ACC112 (cell line): Measurements from ENCODE around the gene KCTD21.
"Not testable (repeated sequence)": the region's sequence is repeated elsewhere in the genome, so short reads cannot be mapped to it uniquely, and the experiment has no call there.

Experiments used
- H2AFZ ChIP-seq: fragments of 200-600 bp; sonication (generic); one replicate; pipeline ENCODE4 v1.6.0; 2017; ENCODE audit warnings: antibody characterized with exemption, low read length; ENCODE audit not compliant: unreplicated experiment
- H3K27ac ChIP-seq: fragments of 200-600 bp; sonication (generic); 2 replicates; pipeline ENCODE4 v1.5.1; 2014; ENCODE audit warnings: low read depth, mild to moderate bottlenecking, antibody characterized with exemption, low read length, moderate library complexity
- H3K27me3 ChIP-seq: fragments of 200-600 bp; sonication (generic); 2 replicates; pipeline ENCODE4 v1.6.1; 2014; ENCODE audit warnings: mild to moderate bottlenecking, antibody characterized with exemption, low read length, moderate library complexity, mixed read lengths; ENCODE audit not compliant: insufficient read depth
- H3K36me3 ChIP-seq: fragments of 200-600 bp; sonication (generic); 2 replicates; pipeline ENCODE4 v1.6.1; 2016; ENCODE audit warnings: mild to moderate bottlenecking, antibody characterized with exemption, low read length, moderate library complexity, mixed read lengths; ENCODE audit not compliant: insufficient read depth
- H3K4me1 ChIP-seq: fragments of 200-600 bp; sonication (generic); one replicate; pipeline ENCODE4 v1.6.1; 2016; ENCODE audit warnings: low read length, mixed read lengths; ENCODE audit not compliant: insufficient read depth, unreplicated experiment, control insufficient read depth
- H3K4me3 ChIP-seq: fragments of 200-600 bp; sonication (generic); 2 replicates; pipeline ENCODE4 v1.5.1; 2014; ENCODE audit warnings: mild to moderate bottlenecking, low read depth, low read length
- H3K79me2 ChIP-seq: fragments of 200-600 bp; sonication (generic); one replicate; pipeline ENCODE4 v1.6.0; 2016; ENCODE audit warnings: low read length; ENCODE audit not compliant: control insufficient read depth, unreplicated experiment, insufficient read depth

Gene KCTD21, protein sequence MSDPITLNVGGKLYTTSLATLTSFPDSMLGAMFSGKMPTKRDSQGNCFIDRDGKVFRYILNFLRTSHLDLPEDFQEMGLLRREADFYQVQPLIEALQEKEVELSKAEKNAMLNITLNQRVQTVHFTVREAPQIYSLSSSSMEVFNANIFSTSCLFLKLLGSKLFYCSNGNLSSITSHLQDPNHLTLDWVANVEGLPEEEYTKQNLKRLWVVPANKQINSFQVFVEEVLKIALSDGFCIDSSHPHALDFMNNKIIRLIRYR

DNA sequence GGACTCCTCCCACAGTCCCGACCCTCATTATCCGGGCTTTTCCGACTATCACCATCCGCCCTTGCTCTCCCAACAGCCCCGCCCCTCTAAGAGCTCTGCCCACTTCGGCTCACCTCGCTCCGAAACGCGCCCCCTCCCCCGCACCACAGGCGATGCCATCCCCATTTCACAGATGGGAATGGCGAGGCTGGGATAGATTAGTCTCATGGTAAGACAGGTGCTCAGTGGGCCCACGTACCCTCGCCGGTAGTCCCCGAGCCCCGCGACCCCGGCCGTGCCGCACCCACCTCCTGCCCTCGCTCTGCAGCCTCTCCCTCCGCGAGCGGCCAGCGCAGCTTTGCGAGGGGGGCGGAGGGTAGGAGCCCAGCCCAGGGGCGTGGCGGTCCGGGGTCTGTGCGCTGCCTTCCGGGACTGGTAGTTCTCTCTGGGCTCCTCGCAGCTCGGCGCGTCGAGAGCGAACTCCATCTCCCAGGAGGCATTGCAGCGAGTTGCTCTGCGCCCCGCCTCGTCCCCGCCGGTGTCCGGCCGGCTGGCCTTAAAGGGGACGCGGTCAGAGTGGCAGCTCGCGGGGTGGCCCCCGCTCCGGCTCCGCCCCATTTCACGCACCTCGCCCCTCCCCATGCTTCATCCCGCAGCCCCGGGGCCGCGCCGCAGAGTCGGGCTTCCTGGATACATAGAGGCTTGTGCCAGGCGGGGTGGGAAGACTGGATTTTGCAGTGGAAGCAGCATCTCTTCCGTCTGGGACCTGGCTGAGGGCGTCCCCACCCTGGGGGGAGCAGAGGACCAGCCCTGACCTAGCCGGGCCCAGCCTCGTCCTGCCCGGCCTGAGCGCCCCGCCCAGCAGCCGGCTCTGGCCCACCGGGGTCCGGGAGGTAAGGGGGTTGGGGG is at the start of gene KCTD21, which contains the start of gene USP35:
KCTD21 (minus strand) TSS at position 341 of the 888 bp plus-strand sequence. CDS start 14,072 bp downstream, outside the sequence.
USP35 (plus strand) TSS at position 634 of the 888 bp plus-strand sequence. CDS start 7,327 bp downstream, outside the sequence.
- Histone ChIP-seq H3K36me3 (0 out of 2 replicates have a peak, but pooled peaks cover 4% of the 10 kb centered on the region), H3K27me3 (no peaks in the 10 kb centered on the region), H3K4me1 (peaks cover 46% of the 10 kb centered on the region), H2AFZ (peak within 1 kb of the TSS; percentile 74), H3K27ac (peak within 1 kb of the TSS; percentile 11; the same call in 1 of the 2 replicates), H3K4me3 (peak within 1 kb of the TSS; percentile 86), H3K79me2 (peaks cover 62% of the 10 kb centered on the region)

DNA sequence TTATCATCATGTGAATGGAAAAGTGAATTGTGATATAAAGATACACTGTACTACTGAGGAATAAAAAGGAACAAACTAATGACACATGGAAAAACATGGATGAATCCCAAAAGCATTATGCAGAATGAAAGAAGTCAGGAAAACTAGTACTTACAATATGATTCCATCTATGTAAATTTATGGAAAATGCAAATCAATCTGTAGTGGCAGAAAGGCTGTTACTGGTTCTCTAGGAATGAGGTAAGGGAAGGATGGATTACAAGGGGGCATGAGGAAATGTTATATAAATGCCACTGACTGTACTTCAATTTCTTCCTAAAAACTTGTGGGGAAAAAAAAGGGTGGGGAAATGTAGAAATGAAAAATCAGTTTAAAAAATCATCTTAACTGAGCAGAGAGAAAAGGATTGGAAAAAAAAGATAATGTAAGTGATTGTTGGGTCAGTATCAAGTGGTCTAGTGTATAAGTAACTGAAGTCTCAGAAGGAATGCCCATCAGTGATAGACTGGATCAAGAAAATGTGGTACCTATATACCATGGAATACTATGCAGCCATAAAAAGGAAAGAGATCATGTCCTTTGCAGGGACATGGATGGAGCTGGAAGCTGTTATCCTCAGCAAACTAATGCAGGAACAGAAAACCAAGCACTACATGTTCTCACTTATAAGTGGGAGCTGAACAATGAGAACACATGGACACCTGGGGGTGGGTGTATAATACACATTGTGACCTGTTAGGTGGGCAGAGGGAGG is 49.0 kb upstream of the KCTD21 start:
- Histone ChIP-seq H3K36me3 (peaks cover 6% of the 10 kb centered on the region; the same call in 1 of the 2 replicates), H3K27ac (no peak overlapping the region), H3K4me1 (peaks cover 2% of the 10 kb centered on the region), H3K27me3 (no peaks in the 10 kb centered on the region), H3K4me3 (no peak overlapping the region), H3K79me2 (no peaks in the 10 kb centered on the region), H2AFZ (no peak overlapping the region)

DNA sequence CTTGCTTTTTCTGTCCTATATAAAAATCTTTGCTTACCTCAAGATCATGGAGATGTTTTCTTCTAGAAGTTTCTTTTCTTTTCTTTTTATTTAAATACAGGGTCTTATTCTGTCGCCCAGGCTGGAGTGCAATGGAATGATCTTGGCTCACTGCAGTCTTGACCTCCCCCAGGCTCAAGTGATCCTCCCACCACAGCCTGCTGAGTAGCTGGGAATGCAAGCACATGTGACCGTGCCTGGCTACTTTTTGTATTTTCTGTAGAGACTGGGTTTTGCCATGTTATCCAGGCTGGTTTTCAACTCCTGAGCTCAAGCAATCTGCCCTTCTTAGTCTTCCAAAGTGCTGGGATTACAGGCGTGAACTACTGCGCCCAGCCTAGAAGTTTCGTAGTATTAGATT is 45.6 kb upstream of the KCTD21 start:
- peaks cover 6% of the 10 kb centered on the region; the same call in 1 of the 2 replicates for H3K36me3 ChIP-seq
- H3K4me3 ChIP-seq: no peak overlapping the region
- H3K4me1 ChIP-seq: peaks cover 10% of the 10 kb centered on the region
- no peak overlapping the region for H2AFZ ChIP-seq
- no peaks in the 10 kb centered on the region for H3K27me3 ChIP-seq
- no peak overlapping the region for H3K27ac ChIP-seq
- no peaks in the 10 kb centered on the region for H3K79me2 ChIP-seq

DNA sequence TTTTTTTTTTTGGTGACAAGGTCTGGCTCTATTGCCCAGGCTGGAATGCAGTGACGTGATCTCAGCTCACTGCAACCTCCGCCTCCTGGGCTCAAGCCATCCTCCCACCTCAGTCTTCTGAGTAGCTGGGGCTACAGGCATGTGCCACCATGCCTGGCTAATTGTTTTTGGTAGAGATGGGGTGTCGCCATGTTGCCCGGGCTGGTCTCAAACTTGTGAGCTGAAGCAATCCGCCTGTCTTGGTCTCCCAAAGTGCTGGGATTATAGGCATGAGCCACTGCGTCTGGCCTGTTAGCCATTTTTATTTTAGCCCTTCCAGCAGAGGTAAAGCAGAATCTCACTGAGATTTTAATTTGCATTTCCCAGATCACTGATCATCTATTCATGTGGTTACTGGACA is 44.6 kb upstream of the KCTD21 start:
- not testable (repeated sequence) for H3K79me2 ChIP-seq, H3K36me3 ChIP-seq, H3K27me3 ChIP-seq, H2AFZ ChIP-seq, H3K27ac ChIP-seq, H3K4me3 ChIP-seq
- peaks cover 10% of the 10 kb centered on the region for H3K4me1 ChIP-seq

DNA sequence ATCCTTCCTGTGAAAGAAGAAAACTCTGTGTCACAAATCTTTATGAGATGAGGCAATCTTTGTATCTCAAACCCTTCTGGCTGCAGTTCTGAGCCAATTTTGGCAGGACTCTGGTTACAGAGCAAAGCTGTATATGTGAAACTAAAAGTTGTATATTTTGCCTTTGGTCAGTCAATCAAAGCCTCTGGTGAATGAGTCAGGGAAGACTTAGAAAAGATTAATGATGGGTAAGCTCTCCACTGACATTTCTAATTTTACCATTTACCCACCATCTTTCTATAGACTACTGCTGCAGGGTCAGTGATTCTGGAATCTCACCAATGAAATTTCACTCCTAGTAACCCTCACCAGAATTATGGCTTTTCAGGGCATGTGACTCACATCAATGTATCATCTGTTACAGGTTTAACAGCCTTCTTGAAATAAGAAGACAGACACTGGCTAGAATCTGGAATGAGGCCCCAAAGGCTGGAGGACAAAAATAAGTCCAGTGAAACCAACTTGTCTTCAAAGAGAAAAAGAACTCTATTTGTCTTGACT is 43.6 kb upstream of the KCTD21 start:
- Histone ChIP-seq H3K36me3 (peaks cover 3% of the 10 kb centered on the region; the same call in 1 of the 2 replicates), H3K4me1 (peaks cover 10% of the 10 kb centered on the region), H3K79me2 (no peaks in the 10 kb centered on the region), H2AFZ (no peak overlapping the region), H3K27me3 (no peaks in the 10 kb centered on the region), H3K27ac (no peak overlapping the region; the same call in 1 of the 2 replicates), H3K4me3 (no peak overlapping the region)

DNA sequence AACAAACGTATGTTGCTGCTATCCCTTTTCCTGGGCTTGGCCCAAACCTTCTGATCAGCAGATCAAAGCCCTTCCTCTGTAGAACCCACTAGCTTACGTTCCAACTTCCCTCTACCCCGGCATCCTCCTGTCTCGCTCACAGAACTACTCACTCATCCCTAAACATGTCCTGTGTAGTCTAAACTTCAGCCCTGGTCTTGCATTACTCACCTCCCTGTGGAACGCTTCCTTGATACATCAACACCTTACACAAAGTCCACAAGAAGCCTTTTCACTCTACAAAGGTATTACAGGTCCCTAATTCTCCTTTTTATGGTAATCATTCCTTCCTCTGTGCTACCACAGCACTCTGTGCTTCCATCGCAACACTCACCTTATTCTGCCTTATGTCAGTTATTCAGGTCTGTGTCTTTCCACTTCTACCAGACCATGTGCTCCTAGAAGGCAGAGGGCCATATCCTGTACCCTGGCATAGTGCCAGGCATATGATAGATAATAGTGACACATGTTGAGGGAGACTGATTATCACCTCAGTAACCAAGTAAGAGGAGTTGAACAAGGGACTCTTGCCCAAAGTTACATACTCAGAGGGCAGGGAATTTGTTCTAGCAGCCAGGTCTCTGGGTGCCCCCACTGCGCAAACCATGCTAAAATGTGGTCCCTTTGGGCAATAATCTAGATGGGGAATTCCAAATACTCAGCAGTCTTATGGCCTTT is 41.9 kb upstream of the KCTD21 start:
- no peak overlapping the region for H3K4me3 ChIP-seq
- H3K36me3 ChIP-seq: no peaks in the 10 kb centered on the region
- H3K27me3 ChIP-seq: no peaks in the 10 kb centered on the region
- peaks cover 10% of the 10 kb centered on the region for H3K4me1 ChIP-seq
- H3K79me2 ChIP-seq: no peaks in the 10 kb centered on the region
- H3K27ac ChIP-seq: no peak overlapping the region
- H2AFZ ChIP-seq: no peak overlapping the region

DNA sequence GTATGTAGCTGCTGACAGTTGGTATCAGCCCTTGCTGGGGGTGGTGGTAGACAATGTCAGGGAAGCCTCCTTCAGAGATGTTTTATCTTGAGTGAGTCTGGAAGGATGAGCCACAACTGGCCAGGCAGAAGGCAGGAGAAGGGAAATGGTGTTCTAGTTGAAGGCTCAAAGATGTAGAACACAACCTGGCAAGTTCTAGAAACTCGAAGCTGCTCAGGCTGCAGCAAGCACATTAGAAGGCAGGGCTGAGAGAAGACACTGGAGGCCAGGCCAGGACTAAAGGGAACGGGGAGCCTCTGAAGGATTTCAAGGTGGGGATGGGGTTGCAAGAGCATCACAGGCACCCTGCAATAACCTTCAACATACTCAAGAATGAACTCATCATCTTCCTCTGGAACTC is 40.7 kb upstream of the KCTD21 start:
- no peaks in the 10 kb centered on the region for H3K79me2 ChIP-seq
- no peak overlapping the region for H3K27ac ChIP-seq

DNA sequence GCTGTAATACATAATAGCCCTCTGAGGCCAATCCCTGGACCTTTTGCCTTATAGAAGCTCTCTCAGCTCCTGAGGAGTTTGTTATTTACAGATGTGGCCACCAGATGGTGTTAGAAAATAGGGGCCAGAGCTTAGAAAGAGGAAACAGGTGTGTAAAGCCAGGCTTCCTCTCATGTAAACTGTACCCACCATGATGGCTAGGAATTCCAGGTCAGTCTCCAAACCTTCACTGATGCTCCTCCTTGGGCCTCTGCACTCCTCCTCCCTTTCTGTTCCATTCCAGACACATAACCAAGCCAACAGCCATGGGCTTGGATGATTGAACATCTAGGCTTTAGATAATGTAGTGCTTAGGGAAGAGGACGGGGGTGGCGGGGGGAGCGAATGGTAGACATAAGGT is 40.0 kb upstream of the KCTD21 start:
- Histone ChIP-seq H3K27ac (no peak overlapping the region), H2AFZ (no peak overlapping the region), H3K79me2 (no peaks in the 10 kb centered on the region), H3K27me3 (no peaks in the 10 kb centered on the region), H3K4me1 (peaks cover 10% of the 10 kb centered on the region), H3K36me3 (no peaks in the 10 kb centered on the region), H3K4me3 (no peak overlapping the region)

More for the DNA sequence above, 40.7 kb upstream of the KCTD21 start:
- H3K4me1 ChIP-seq: peaks cover 10% of the 10 kb centered on the region
- no peaks in the 10 kb centered on the region for H3K36me3 ChIP-seq
- H3K4me3 ChIP-seq: no peak overlapping the region
- no peaks in the 10 kb centered on the region for H3K27me3 ChIP-seq
- no peak overlapping the region for H2AFZ ChIP-seq

DNA sequence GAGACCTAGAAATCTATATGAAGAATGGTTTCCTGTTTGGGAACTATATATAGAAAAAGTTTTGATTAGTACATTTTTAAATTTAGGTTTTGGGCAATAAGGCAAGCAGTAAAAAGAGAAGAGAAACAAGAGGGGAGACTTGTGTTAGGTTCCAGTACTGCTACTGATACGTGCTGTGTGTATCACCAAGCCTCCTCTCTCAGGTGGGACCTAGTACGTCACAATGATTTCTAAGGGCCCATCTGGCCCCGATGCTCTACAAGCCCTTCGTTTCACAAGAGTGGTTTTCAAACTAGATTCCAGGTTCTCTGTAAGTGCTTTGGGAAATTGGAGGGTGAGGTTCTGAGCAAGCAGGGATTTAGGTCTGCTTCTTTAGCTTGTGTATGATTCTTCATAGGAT is 39.5 kb upstream of the KCTD21 start:
- H3K79me2 ChIP-seq: no peaks in the 10 kb centered on the region
- no peak overlapping the region for H3K4me3 ChIP-seq
- H3K36me3 ChIP-seq: no peaks in the 10 kb centered on the region
- H3K4me1 ChIP-seq: peaks cover 10% of the 10 kb centered on the region
- no peaks in the 10 kb centered on the region for H3K27me3 ChIP-seq
- H2AFZ ChIP-seq: no peak overlapping the region
- no peak overlapping the region for H3K27ac ChIP-seq
